IPS DF 4.7 (cell line): ENCODE results near the gene PYGO1.
"Not testable (repeated sequence)": the region's sequence is repeated elsewhere in the genome, so short reads cannot be mapped to it uniquely, and the experiment has no call there.

Experiments
- DNase-seq: peaks from one replicate; pipeline ENCODE4 v3.0.0-alpha.2; 2013; ENCODE audit warnings: low spot score; ENCODE audit errors: extremely low read depth

The PYGO1 gene

DNA sequence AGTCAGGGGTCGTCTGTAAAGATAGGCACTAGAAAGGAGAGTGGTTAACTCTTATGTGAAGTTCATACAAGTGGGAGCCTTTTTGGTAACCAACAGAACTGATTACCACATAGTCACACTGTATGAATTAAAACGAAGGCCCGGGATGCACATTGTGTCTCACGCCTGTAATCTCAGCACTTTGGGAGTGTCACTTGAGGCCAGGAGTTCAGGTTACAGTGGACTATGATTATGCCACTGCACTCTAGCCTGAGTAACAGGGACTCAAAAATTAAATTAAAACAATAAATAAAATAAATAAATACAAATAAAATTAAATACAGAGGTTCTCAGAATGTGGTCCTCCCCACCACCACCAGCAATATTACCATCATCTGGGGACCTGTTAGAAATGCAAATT, 80.6 kb downstream of the PYGO1 start:
- no peak for DNase-seq

GRCh38 chr15:55505407-55505806, 82.7 kb downstream of the PYGO1 start:
- DNase-seq, result not testable (repeated sequence)

- no peak for DNase-seq
Observed at GRCh38 chr15:55499151-55499550, 89.0 kb downstream of the PYGO1 start.

GRCh38 chr15:55498109-55498938, 89.8 kb downstream of the PYGO1 start:
- not testable (repeated sequence) for DNase-seq

- DNase-seq, result no peak
Observed at GRCh38 chr15:55496716-55497115, 91.4 kb downstream of the PYGO1 start.

DNA sequence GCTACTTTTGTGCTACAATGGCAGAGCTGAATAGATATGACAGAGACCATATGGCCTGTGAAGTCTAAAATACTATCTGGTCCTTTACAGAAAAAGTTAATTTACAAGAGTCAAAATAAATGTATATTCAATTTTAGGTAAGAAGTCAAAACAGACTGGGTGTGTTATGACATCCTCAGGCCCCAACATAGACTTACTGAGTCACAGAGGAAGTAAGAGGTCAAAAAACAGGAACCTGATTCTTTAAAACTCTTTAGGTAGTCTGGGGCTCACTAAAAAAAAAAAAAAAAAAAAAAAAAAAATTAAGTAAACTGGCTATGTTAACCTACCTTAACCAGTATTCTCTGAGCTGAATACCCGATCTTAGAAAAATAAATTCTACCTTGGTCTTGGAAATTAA, 93.2 kb downstream of the PYGO1 start:
- no peak for DNase-seq

GRCh38 chr15:55488952-55489600, 99.1 kb downstream of the PYGO1 start:
- not testable (repeated sequence) for DNase-seq
